Erythroblast (primary cell): ENCODE results near the gene FAM124A.

Experiments used
- GATA1 ChIP-seq: IDR thresholded peaks from 2 replicates; pipeline ENCODE4 v1.6.1; 2011; ENCODE audit warnings: low read depth, mild to moderate bottlenecking, control low read depth, low read length, moderate library complexity
- POLR2A ChIP-seq: IDR thresholded peaks from 2 replicates; pipeline ENCODE4 v1.6.1; 2011; ENCODE audit warnings: mild to moderate bottlenecking, low read length

DNA sequence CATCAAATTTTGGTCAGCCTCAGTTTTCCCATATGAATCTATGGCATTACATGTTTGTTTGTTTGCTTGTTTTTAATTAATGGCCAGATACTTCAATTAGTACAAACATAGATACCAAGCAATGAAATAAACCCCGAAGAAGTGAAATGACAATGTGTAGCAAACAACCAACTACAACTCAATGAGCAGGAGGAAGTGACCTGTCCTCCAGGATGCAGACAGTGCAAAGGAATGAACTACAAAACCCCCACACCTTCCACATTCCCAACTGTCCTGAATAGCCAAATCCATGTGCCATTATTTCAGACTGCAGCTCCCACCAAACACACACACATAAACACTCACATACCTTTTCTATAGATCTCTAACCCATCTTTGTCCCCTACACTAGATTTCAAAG, 45.0 kb upstream of the FAM124A start:
- TF ChIP-seq POLR2A (no peak), GATA1 (no peak)
